HCT116 (cell line): ENCODE measurements around the gene SUOX. TPM values are rescaled to one million over a fixed set of nuclear protein-coding genes. Genes with fewer than 3 reads are reported as not detected.
A peak's percentile ranks its signal among the peaks of the same experiment; 100 is the strongest.

Experiments used
- ATAC-seq: fragments of 200-7000 bp; cut with Tn5 transposase; 2 replicates; pipeline ENCODE4 v1.9.1; 2020; ENCODE audit warnings: mild to moderate bottlenecking, moderate library complexity
- BruUV-seq: library from RNA; stranded (reverse); fragments of 400-500 nt; replicated peaks from 2 replicates; lab custom pipeline; 2021; lab: Mats Ljungman, UMichigan
- CTCF ChIA-PET: fragments of 300-600 bp; sonication (Branson Sonifier 250); formaldehyde crosslinking; loops from one replicate; lab custom pipeline; 2021; ENCODE audit warnings: antibody characterized with exemption; lab: Charles Lee
- POLR2A ChIA-PET: fragments of 300-600, 350-600 bp; sonication (Branson Sonifier 250); formaldehyde crosslinking; loops from one replicate; lab custom pipeline; 2021; ENCODE audit warnings: antibody characterized with exemption; lab: Charles Lee
- RAD21 ChIA-PET, 2 experiments: fragments of 300-600 bp; sonication (Branson Sonifier 250); formaldehyde crosslinking; loops; one replicate each; lab custom pipeline; 2023; ENCODE audit warnings: low total read pairs in 2 of 2; ENCODE audit not compliant: uncharacterized antibody in 2 of 2, unreplicated experiment in 2 of 2, low non-redundant PET in 1 of 2; lab: Charles Lee
- DNase-seq: peaks from one replicate; pipeline ENCODE4 v3.0.0-alpha.2; 2010; ENCODE audit warnings: low read depth, low spot score
- H2AFZ ChIP-seq: fragments of 200-600 bp; shearing (Covaris generic), sonication (generic); 2 replicates; pipeline ENCODE4 v1.6.1; 2017; ENCODE audit warnings: low read depth, mixed run types, mixed read lengths, antibody characterized with exemption, low read length; ENCODE audit not compliant: poor library complexity, severe bottlenecking
- H3K27ac ChIP-seq: 2 replicates; pipeline ENCODE4 v1.5.1; 2012; ENCODE audit warnings: low read depth, low read length
- H3K27me3 ChIP-seq: fragments of 200-600 bp; sonication (generic); 2 replicates; pipeline ENCODE4 v1.6.1; 2016; ENCODE audit warnings: mixed run types, low read length, mixed read lengths; ENCODE audit not compliant: insufficient read depth
- H3K36me3 ChIP-seq, 2 experiments: fragments of 200-500 bp in 1 of 2; fragments of 200-600 bp in 1 of 2; sonication (Bioruptor generic) in 1 of 2; sonication (generic) in 1 of 2; 2 replicates each; pipeline versions ENCODE4 v1.5.1 to v1.6.1; 2014 to 2016; ENCODE audit warnings: low read length in 2 of 2, inconsistent platforms in 1 of 2, mixed read lengths in 1 of 2, mixed run types in 1 of 2; ENCODE audit not compliant: insufficient read depth in 2 of 2, control insufficient read depth in 1 of 2
- H3K4me1 ChIP-seq, 2 experiments: fragments of 200-600 bp in 1 of 2; sonication (generic) in 1 of 2; 2 replicates each; pipeline versions ENCODE4 v1.5.1 to v1.6.1; 2012 to 2017; ENCODE audit warnings: low read length in 2 of 2, inconsistent platforms in 1 of 2, mild to moderate bottlenecking in 1 of 2, mixed read lengths in 1 of 2, mixed run types in 1 of 2, moderate library complexity in 1 of 2; ENCODE audit not compliant: insufficient read depth in 2 of 2, control insufficient read depth in 1 of 2
- H3K4me2 ChIP-seq: fragments of 200-600 bp; sonication (generic); 2 replicates; pipeline ENCODE4 v1.6.1; 2017; ENCODE audit warnings: mixed run types, low read length, mixed read lengths
- H3K4me3 ChIP-seq, 2 experiments: fragments of 200-600 bp in 1 of 2; sonication (generic) in 1 of 2; replicated peaks in 1 of 2; 2 replicates each; pipeline ENCODE4 v1.5.1; 2011 to 2016; ENCODE audit warnings: low read length in 2 of 2, control low read depth in 1 of 2, low read depth in 1 of 2, mild to moderate bottlenecking in 1 of 2, mixed read lengths in 1 of 2, mixed run types in 1 of 2
- H3K79me2 ChIP-seq: fragments of 200-600 bp; sonication (generic); 2 replicates; pipeline ENCODE4 v1.6.1; 2017; ENCODE audit warnings: mild to moderate bottlenecking, mixed run types, low read length, moderate library complexity, mixed read lengths; ENCODE audit not compliant: insufficient read depth
- H3K9ac ChIP-seq: fragments of 200-600 bp; sonication (generic); 2 replicates; pipeline ENCODE4 v1.6.1; 2016; ENCODE audit warnings: low read length, mixed read lengths
- H3K9me2 ChIP-seq: fragments of 200-600 bp; sonication (generic), shearing (Covaris generic); 2 replicates; pipeline ENCODE4 v1.6.1; 2017; ENCODE audit warnings: mixed run types, mild to moderate bottlenecking, moderate library complexity; ENCODE audit not compliant: insufficient read depth
- H3K9me3 ChIP-seq, 2 experiments: fragments of 200-500 bp in 1 of 2; fragments of 200-600 bp in 1 of 2; sonication (Bioruptor generic) in 1 of 2; sonication (generic) in 1 of 2; 2 replicates each; pipeline ENCODE4 v1.6.1; 2014 to 2017; ENCODE audit warnings: low read length in 2 of 2, mixed read lengths in 2 of 2, inconsistent platforms in 1 of 2, low read depth in 1 of 2, mild to moderate bottlenecking in 1 of 2, mixed run types in 1 of 2, moderate library complexity in 1 of 2; ENCODE audit not compliant: control insufficient read depth in 1 of 2, insufficient read depth in 1 of 2
- H4K20me1 ChIP-seq: fragments of 200-600 bp; sonication (generic), shearing (Covaris generic); 2 replicates; pipeline ENCODE4 v1.6.1; 2017; ENCODE audit warnings: mixed run types, mild to moderate bottlenecking, moderate library complexity; ENCODE audit not compliant: insufficient read depth
- ATF3 ChIP-seq: IDR thresholded peaks from 2 replicates; pipeline ENCODE4 v1.6.1; 2012
- CEBPB ChIP-seq: IDR thresholded peaks from 2 replicates; pipeline ENCODE4 v1.6.1; 2012; ENCODE audit warnings: low read depth
- CTCF ChIP-seq, 3 experiments: fragments of 200-600 bp in 1 of 3; sonication (generic) in 1 of 3; IDR thresholded peaks in 2 of 3; conservative IDR thresholded peaks in 1 of 3; 2 replicates each; pipeline ENCODE4 v1.5.1; 2012 to 2017; ENCODE audit warnings: low read depth in 2 of 3, low read length in 2 of 3, antibody characterized with exemption in 1 of 3, borderline replicate concordance in 1 of 3, control low read depth in 1 of 3, mild to moderate bottlenecking in 1 of 3, mixed read lengths in 1 of 3, mixed run types in 1 of 3, moderate library complexity in 1 of 3; ENCODE audit not compliant: insufficient read depth in 1 of 3
- EGR1 ChIP-seq: IDR thresholded peaks from 2 replicates; pipeline ENCODE4 v1.6.1; 2012; ENCODE audit warnings: low read depth
- EZH2 ChIP-seq: fragments of 200-600 bp; sonication (generic); IDR thresholded peaks from 2 replicates; pipeline ENCODE4 v1.6.1; 2017; ENCODE audit warnings: antibody characterized with exemption, mixed run types
- POLR2A ChIP-seq: IDR thresholded peaks from 2 replicates; pipeline ENCODE4 v1.7.0; 2011; ENCODE audit warnings: borderline replicate concordance; ENCODE audit not compliant: insufficient read depth, insufficient read length; ENCODE audit errors: extremely low read depth
- POLR2AphosphoS5 ChIP-seq: IDR thresholded peaks from 2 replicates; pipeline ENCODE4 v1.6.1; 2011; ENCODE audit warnings: mild to moderate bottlenecking, low read depth, low read length, moderate library complexity
- RAD21 ChIP-seq: IDR thresholded peaks from 2 replicates; pipeline ENCODE4 v1.6.1; 2012; ENCODE audit warnings: low read depth, mild to moderate bottlenecking
- REST ChIP-seq: IDR thresholded peaks from 2 replicates; pipeline ENCODE4 v1.6.1; 2012; ENCODE audit warnings: low read depth
- SP1 ChIP-seq: IDR thresholded peaks from 2 replicates; pipeline ENCODE4 v1.6.1; 2012; ENCODE audit warnings: low read depth
- SRF ChIP-seq: IDR thresholded peaks from 2 replicates; pipeline ENCODE4 v1.6.1; 2012; ENCODE audit warnings: low read depth
- ZBTB33 ChIP-seq: IDR thresholded peaks from 2 replicates; pipeline ENCODE4 v1.6.1; 2011; ENCODE audit warnings: mild to moderate bottlenecking, low read length, moderate library complexity; ENCODE audit not compliant: insufficient replicate concordance; ENCODE audit errors: extremely low read depth
- ZFX ChIP-seq: fragments of 450-650 bp; IDR thresholded peaks from 2 replicates; pipeline ENCODE4 v1.6.1; 2017
- ZNF274 ChIP-seq: fragments of 200-500 bp; sonication (Bioruptor generic); IDR thresholded peaks from 2 replicates; pipeline ENCODE4 v1.6.1; 2014; ENCODE audit warnings: mild to moderate bottlenecking, low read depth, low read length, inconsistent platforms
- intact Hi-C: fragments of 100-400 bp; cut with micrococcal nuclease; formaldehyde crosslinking; loops from 2 replicates; pipeline ENCODE4 v1.10.0; 2022
- total RNA-seq: library from RNA; stranded (reverse); gene quantifications from one replicate; pipeline ENCODE4 v1.2.1, GENCODE V29; 2021; ENCODE audit not compliant: unreplicated experiment

SUOX gene
- total RNA-seq, 1 experiment from 2014 or later = 18.0 TPM

- BruUV-seq = TSS peak; percentile 7
- Histone ChIP-seq H2AFZ (no peak overlapping the region), H4K20me1 (no peaks in the 10 kb centered on the region), H3K4me2 (no peak overlapping the region), H3K4me3 (no peak overlapping the region), H3K27ac (no peak overlapping the region), H3K27me3 (no peaks in the 10 kb centered on the region), H3K36me3 (peaks cover 13 to 32% of the 10 kb centered on the region in 2 experiments; a peak in 3 of 4 replicates), H3K9me3 (no peaks in the 10 kb centered on the region), H3K79me2 (no peaks in the 10 kb centered on the region), H3K9ac (no peak overlapping the region), H3K4me1 (peaks cover 8 to 15% of the 10 kb centered on the region in 2 experiments; a peak in 3 of 4 replicates), H3K9me2 (no peaks in the 10 kb centered on the region)
- ChIA-PET CTCF (interaction anchor here (1.2 kb wide), 2 partner anchors 36 to 256 kb away, joined by 3 to 4 read pairs; no protein-coding TSS in a partner anchor), POLR2A (no interaction called here), RAD21 (interaction anchor here in 1 of 2 experiments (0.6 kb wide), 1 partner anchor 13 kb away, joined by 7 read pairs; no protein-coding TSS in a partner anchor)
- intact Hi-C loops = no loop called here
- DNase-seq (no peak), ATAC-seq (no peak)
- TF ChIP-seq ZFX (no peak), ZNF274 (no peak), RAD21 (no peak), CEBPB (no peak), SP1 (no peak), ZBTB33 (no peak), ATF3 (no peak), EGR1 (no peak), POLR2A (no peak), SRF (no peak), REST (no peak), CTCF (IDR thresholded peaks at IDR 0.05 in 2 of 3, conservative IDR thresholded peaks at IDR 0.05 in 1 of 3; ENCODE audit: borderline replicate concordance in 1 of 3, insufficient read depth in 1 of 3, low read depth in 2 of 3, low read length in 2 of 3) (no peak), EZH2 (no peak), POLR2AphosphoS5 (no peak)
Measured at GRCh38 chr12:55993230-55993853, 3.7 kb upstream of the SUOX start.
